HT1080 (cell line): Measurements from ENCODE around the gene MATN4. TPM values are rescaled to one million over a fixed set of nuclear protein-coding genes. Genes with fewer than 3 reads are reported as not detected.
A peak's percentile ranks its signal among the peaks of the same experiment; 100 is the strongest.

Experiments used
- DNase-seq: peaks from one replicate; pipeline ENCODE4 v3.0.0-alpha.2; 2015; ENCODE audit warnings: low read depth
- total RNA-seq: library from RNA; depleted of rRNA; stranded (reverse); fragments of >200 nt; shearing (Covaris generic); gene quantifications from 2 replicates; pipeline ENCODE4 v1.2.3, GENCODE V29; 2014

MATN4 gene
- total RNA-seq, 1 experiment from 2014 or later: not detected

GRCh38 chr20:45293041-45294002 is 14.8 kb downstream of the MATN4 start:
- no peak for DNase-seq

DNA sequence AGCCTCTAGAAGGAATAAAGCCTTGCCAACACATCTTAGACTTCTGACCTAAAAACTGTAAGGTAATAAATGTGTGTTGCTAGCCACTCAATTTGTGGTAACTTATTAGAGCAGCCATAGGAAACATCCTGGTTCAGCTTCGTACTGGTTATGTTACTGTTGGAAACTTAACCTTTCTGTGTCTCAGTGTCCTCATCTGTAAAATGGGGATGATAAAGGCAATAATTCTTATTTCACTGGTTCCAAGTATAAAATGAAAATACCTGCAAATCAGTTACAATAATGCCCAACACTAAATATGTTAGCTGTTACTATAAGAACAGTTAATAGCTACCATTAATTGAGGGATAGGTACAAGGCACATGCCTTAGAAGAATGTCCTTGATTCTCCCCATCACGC is 15.8 kb downstream of the MATN4 start:
- DNase-seq: no peak

DNA sequence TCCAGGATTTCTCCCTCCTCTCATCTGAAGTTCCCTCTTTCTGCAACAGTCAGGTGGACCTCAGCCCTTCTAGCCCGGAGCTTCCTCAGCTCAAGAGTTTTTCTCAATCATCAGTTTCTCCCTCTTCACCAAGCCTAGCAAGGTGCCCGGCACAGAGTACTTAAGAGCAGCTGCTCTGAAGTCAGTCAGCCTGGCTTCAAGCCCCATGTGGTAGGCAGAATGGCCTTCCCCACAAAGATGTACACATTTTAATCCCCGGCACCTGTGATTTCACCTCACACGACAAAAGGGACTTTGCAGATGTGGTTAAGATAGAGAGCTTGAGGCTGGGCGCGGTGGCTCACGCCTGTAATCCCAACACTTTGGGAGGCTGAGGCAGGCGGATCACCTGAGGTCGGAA is 16.6 kb downstream of the MATN4 start:
- no peak for DNase-seq

DNA sequence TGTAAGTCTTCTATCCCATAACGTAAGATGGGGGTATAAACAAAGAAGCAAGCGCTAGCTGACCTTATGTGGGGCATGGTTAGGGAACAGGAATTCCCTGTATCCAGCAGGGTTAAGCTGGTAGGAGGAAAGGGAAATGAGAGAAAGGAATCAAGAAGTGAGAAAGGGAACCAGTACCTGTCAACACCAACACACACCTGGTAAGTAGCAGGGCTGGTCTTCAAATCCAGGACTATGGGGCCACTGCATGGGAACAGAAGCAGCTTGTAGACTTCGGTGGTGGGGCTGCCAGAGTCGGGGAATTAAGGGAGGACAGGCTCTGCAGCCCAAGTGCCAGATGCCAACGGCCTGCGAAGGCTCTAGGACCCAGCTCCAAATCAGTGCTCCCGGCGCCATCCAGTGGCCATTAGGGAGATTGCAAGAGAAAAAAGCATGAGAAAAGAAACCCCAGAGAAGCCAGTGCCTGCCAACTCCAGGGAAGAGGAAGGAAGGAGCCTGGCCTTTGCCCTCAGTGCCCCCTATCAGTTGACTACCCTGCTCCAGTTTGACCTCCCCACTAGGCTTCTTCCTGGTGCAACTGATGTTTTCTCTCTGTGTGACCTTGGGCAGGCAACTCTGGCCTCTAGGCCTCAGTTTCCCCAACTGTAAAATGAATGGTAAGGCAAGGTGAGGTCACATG is 17.3 kb downstream of the MATN4 start:
- peak; percentile 77 for DNase-seq

- DNase-seq: no peak
Measured at GRCh38 chr20:45289942-45290676, 18.0 kb downstream of the MATN4 start.

DNA sequence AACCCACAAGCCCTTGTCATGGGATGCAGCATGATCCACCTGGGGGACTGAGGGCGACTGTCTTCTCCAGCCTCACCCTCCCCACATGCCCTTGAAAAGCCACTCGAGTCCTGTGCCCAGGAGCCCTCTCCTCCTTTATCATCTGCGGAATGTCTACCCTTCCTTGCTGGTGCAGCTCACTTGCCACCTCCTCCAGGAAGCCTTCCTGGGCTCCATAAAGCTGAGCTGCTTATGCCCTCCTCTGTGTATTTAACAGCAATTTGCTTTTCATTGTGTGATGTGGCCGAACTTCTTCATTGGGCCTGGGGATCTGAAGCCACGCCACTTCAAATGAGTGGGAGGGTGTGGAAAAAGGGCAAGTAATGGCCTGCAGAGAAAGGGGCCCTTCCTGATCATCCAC is 19.2 kb downstream of the MATN4 start:
- no peak for DNase-seq

DNA sequence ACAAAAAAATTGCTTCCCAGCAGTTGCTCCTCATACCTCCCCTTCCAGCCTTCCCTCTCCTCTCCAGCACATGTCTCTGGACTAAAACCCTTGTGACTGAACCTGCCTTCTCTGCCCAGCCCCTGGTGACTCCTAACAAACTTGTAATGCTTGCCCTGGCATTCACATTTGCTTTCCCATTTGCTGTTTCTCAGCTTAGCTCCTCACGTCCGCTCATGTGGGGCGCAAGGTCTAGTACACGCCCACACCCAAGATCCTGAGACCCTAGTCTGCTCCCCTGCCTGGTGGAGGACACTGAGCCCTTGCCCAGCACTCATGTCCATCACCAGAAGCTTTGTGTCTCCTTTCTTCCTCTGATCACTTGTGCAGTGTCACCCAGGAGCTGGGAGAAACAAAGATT is 19.7 kb downstream of the MATN4 start:
- no peak for DNase-seq

GRCh38 chr20:45283551-45284057 is 24.5 kb downstream of the MATN4 start:
- DNase-seq: peak; percentile 12

- DNase-seq: no peak
Measured at GRCh38 chr20:45282700-45283550, 25.2 kb downstream of the MATN4 start.

DNA sequence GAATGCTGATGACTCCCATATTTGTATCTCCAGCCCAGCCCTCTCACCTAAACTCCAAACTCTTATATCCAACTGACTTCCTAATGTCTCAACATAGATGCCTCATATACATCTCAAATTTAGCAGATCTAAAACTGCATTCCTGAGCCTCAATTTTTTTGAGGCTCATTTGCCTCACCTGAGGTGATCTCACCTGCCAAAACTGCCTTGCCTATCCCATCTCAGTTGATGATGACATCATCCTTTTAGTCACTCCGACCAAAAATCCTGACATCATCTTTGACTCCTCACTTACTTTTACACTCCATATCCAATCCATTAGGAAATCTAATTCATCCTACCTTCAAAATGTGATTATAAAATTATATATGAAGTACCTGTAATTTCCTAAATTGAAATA is 28.1 kb downstream of the MATN4 start:
- DNase-seq: no peak

DNA sequence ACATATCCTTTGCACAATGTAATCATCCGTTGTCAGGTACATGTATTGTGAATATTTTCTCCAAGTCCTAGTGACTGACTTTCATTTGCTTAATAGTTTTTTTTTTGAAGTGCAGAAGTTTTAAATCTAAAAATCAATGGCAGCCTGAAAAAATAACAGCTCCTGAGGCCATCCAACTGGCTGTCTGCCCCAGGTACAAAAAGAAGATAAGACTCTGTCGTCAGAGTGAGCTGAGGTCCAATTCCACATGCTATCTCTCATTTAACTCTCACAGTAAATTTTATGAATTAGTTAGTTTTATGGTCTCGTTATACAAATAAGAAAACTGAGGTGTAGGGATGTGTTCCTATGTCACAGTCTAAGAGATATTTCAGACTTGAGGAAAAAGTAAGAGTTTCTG is 32.8 kb downstream of the MATN4 start:
- DNase-seq: no peak

- no peak for DNase-seq
Measured at GRCh38 chr20:45269754-45270270, 38.3 kb downstream of the MATN4 start.

GRCh38 chr20:45269056-45269455 is 39.0 kb downstream of the MATN4 start:
- no peak for DNase-seq

- no peak for DNase-seq
Measured at GRCh38 chr20:45268531-45268930, 39.6 kb downstream of the MATN4 start.

DNA sequence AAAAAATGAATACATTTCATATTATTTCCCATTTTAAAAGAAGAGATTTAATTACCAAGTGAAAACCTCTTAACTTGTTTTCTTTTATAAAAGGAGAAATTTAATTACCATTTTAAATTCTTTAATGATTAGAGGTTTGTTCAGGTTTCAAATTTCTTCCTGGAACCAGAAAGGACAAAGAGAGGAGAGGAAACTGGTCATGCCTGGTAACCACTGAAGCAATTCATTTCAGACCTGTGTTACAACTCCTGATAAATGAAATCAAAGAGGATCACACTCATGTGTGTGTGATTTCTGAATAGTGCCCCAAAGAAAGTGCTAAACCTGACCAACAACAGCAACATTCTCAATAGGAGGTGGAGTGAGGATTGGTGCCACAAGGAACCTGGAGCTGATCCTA is 41.1 kb downstream of the MATN4 start:
- no peak for DNase-seq

GRCh38 chr20:45263556-45264266 is 44.4 kb downstream of the MATN4 start:
- no peak for DNase-seq

GRCh38 chr20:45258664-45259063 is 49.4 kb downstream of the MATN4 start:
- DNase-seq: no peak

DNA sequence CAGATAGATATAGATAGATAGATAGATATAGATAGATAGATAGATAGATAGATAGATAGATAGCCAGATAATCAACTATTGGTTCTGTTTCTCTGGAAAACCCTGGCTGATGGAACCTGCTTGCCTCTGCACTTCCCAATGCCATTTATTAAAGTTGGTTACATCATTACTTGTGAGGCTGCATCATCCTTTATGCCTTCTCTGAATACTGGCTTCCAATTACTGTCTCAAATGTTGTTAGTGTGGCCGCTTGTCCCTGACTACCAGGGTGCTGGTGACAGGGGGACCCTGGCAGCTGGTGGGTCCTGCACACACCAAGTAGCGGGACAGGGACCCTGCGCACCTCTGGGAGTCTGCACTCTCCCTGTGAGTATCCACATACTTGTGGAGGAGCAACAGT is 49.8 kb downstream of the MATN4 start:
- no peak for DNase-seq

- DNase-seq: no peak
Measured at GRCh38 chr20:45257711-45258110, 50.4 kb downstream of the MATN4 start.

DNA sequence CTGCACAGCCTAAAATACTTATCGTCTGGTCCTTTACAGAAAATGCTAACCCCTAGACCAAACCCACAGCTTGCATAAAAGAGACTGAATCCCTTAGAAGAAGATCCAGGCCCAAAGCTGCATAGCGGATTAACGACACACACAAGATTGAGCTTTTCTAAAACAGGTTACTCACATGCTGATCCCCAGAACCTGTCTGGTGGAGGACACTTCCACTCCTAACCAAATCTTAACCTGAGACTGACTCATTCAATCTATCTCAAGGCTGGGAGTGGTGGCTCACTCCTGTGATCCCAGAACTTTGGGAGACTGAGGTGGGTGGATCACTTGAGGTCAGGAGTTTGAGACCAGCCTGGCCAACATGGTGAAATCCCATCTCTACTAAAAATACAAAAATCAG is 50.9 kb downstream of the MATN4 start:
- no peak for DNase-seq
